Smooth muscle cell (in vitro differentiated cells): ENCODE results near the gene PPCDC. TPM values are rescaled to one million over a fixed set of nuclear protein-coding genes. Genes with fewer than 3 reads are reported as not detected.

Source experiments
- DNase-seq: peaks from one replicate; lab custom pipeline; 2025; ENCODE audit not compliant: unreplicated experiment; lab: John Stamatoyannopoulos, UW
- H2AFZ ChIP-seq: fragments of 200-600 bp; sonication (generic); 2 replicates; pipeline ENCODE4 v1.6.0; 2016; ENCODE audit warnings: antibody characterized with exemption, low read depth, mild to moderate bottlenecking
- H3F3A ChIP-seq: fragments of 200-600 bp; sonication (generic); 2 replicates; pipeline ENCODE4 v1.6.0; 2017; ENCODE audit warnings: antibody characterized with exemption, low read depth
- H3K27ac ChIP-seq: fragments of 200-600 bp; sonication (generic); 2 replicates; pipeline ENCODE4 v1.5.1; 2016; ENCODE audit warnings: low read depth, mild to moderate bottlenecking
- H3K27me3 ChIP-seq: fragments of 200-600 bp; sonication (generic); 2 replicates; pipeline ENCODE4 v1.6.1; 2016; ENCODE audit warnings: low read depth, mild to moderate bottlenecking
- H3K36me3 ChIP-seq: fragments of 200-600 bp; sonication (generic); 2 replicates; pipeline ENCODE4 v1.5.1; 2016; ENCODE audit warnings: low read depth
- H3K4me1 ChIP-seq: fragments of 200-600 bp; sonication (generic); 2 replicates; pipeline ENCODE4 v1.5.1; 2016; ENCODE audit warnings: low read depth
- H3K4me2 ChIP-seq: fragments of 200-600 bp; sonication (generic); 2 replicates; pipeline ENCODE4 v1.6.0; 2016; ENCODE audit warnings: mild to moderate bottlenecking
- H3K4me3 ChIP-seq: fragments of 200-600 bp; sonication (generic); 2 replicates; pipeline ENCODE4 v1.5.1; 2016; ENCODE audit warnings: mild to moderate bottlenecking
- H3K79me2 ChIP-seq: fragments of 200-600 bp; sonication (generic); 2 replicates; pipeline ENCODE4 v1.6.0; 2016; ENCODE audit warnings: low read depth, mild to moderate bottlenecking
- H3K9ac ChIP-seq: fragments of 200-600 bp; sonication (generic); 2 replicates; pipeline ENCODE4 v1.6.0; 2016; ENCODE audit warnings: low read depth
- H3K9me3 ChIP-seq: fragments of 200-600 bp; sonication (generic); replicated peaks from 2 replicates; pipeline ENCODE4 v1.5.1; 2016; ENCODE audit warnings: low read depth
- H4K20me1 ChIP-seq: fragments of 200-600 bp; sonication (generic); 2 replicates; pipeline ENCODE4 v1.6.0; 2016; ENCODE audit warnings: low read depth
- CTCF ChIP-seq: fragments of 200-600 bp; sonication (generic); IDR thresholded peaks from 2 replicates; pipeline ENCODE4 v1.5.1; 2017; ENCODE audit warnings: borderline replicate concordance, mild to moderate bottlenecking, antibody characterized with exemption; ENCODE audit not compliant: insufficient read depth, poor library complexity, severe bottlenecking
- WGBS: methylation state at CpG from one replicate; pipeline ENCODE4 v1.1.7; 2016; ENCODE audit warnings: low lambda C conversion rate; 5-methylcytosine and 5-hydroxymethylcytosine counted together
- polyA plus RNA-seq: library from polyadenylated mRNA; unstranded; fragments of >200 nt; fragmentation: Nextera tagmentation; extraction: Ambion mirVana; gene quantifications from 2 replicates; pipeline ENCODE4 v1.2.1, GENCODE V29; 2016
- total RNA-seq: library from RNA; depleted of rRNA; stranded (reverse); fragments of >200 nt; gene quantifications from 2 replicates; pipeline ENCODE4 v1.2.3, GENCODE V29; 2014

PPCDC gene
- total and polyA plus RNA-seq, 2 experiments from 2014 or later = 7.8 to 33.7 TPM

GRCh38 chr15:75054172-75054897 is 30.9 kb downstream of the PPCDC start:
- no peak overlapping the region for H3K4me3 ChIP-seq
- no peak for TF ChIP-seq CTCF
- H3K9ac ChIP-seq = no peak overlapping the region
- no peak for DNase-seq
- no peaks in the 10 kb centered on the region for H3K27me3 ChIP-seq
- H2AFZ ChIP-seq = no peak overlapping the region
- H3F3A ChIP-seq = no peaks in the 10 kb centered on the region
- no peaks in the 10 kb centered on the region for H3K36me3 ChIP-seq
- H4K20me1 ChIP-seq = peaks cover 5% of the 10 kb centered on the region
- no peaks in the 10 kb centered on the region for H3K9me3 ChIP-seq
- peaks cover 8% of the 10 kb centered on the region for H3K4me1 ChIP-seq
- WGBS = 90% methylated on average over 3 of the region's 3 CpGs
- H3K4me2 ChIP-seq = no peak overlapping the region
- no peaks in the 10 kb centered on the region for H3K79me2 ChIP-seq
- no peak overlapping the region for H3K27ac ChIP-seq

GRCh38 chr15:75056036-75056435 is 32.6 kb downstream of the PPCDC start:
- 94% methylated on average over 7 of the region's 7 CpGs for WGBS
- no peak overlapping the region for H3K9ac ChIP-seq

GRCh38 chr15:75058127-75058905 is 34.9 kb downstream of the PPCDC start:
- no peak for TF ChIP-seq CTCF
- Histone ChIP-seq H3K36me3 (no peaks in the 10 kb centered on the region), H3K4me3 (no peak overlapping the region), H3K4me2 (peak overlapping the region; percentile 59), H3K9me3 (no peaks in the 10 kb centered on the region), H3K4me1 (peaks cover 12% of the 10 kb centered on the region), H3F3A (no peaks in the 10 kb centered on the region), H3K79me2 (no peaks in the 10 kb centered on the region), H3K27me3 (no peaks in the 10 kb centered on the region), H3K9ac (no peak overlapping the region), H4K20me1 (peaks cover 5% of the 10 kb centered on the region), H2AFZ (no peak overlapping the region), H3K27ac (peak overlapping the region; percentile 38)
- WGBS = 43% methylated on average over 4 of the region's 4 CpGs
- DNase-seq = no peak

More at GRCh38 chr15:75056036-75056435, 32.6 kb downstream of the PPCDC start:
- TF ChIP-seq CTCF = no peak
- Histone ChIP-seq H3F3A (no peaks in the 10 kb centered on the region), H3K4me2 (no peak overlapping the region), H3K4me3 (no peak overlapping the region), H2AFZ (no peak overlapping the region), H3K27ac (no peak overlapping the region), H4K20me1 (peaks cover 5% of the 10 kb centered on the region), H3K79me2 (no peaks in the 10 kb centered on the region), H3K4me1 (peaks cover 10% of the 10 kb centered on the region), H3K9me3 (no peaks in the 10 kb centered on the region), H3K27me3 (no peaks in the 10 kb centered on the region), H3K36me3 (no peaks in the 10 kb centered on the region)
- DNase-seq = no peak
